Keratinocyte (primary cell): ENCODE data around the gene PRPF8. TPM values are rescaled to one million over a fixed set of nuclear protein-coding genes. Genes with fewer than 3 reads are reported as not detected.

Experiments used
- DNase-seq: peaks from one replicate; pipeline ENCODE4 v3.0.0-alpha.2; 2011; ENCODE audit warnings: low read depth, missing footprints, low spot score
- FAIRE-seq: peaks from 2 replicates; lab custom pipeline; 2011; peaks lifted over from hg19 to GRCh38; lab: Jason Lieb, UNC
- H2AFZ ChIP-seq: 2 replicates; pipeline ENCODE4 v1.6.0; 2012; ENCODE audit warnings: low read length, control low read depth, inconsistent platforms; ENCODE audit not compliant: control insufficient read depth
- H3K27ac ChIP-seq: 2 replicates; pipeline ENCODE4 v1.5.1; 2011; ENCODE audit warnings: low read length; ENCODE audit not compliant: control insufficient read depth, insufficient read depth
- H3K27me3 ChIP-seq: 3 replicates; pipeline ENCODE4 v1.6.0; 2011; ENCODE audit warnings: low read length; ENCODE audit not compliant: control insufficient read depth, insufficient read depth; ENCODE audit errors: extremely low read depth
- H3K36me3 ChIP-seq, 2 experiments: 2 replicates in 1 of 2; 3 replicates in 1 of 2; pipeline ENCODE4 v1.5.1; 2011; ENCODE audit warnings: low read length in 2 of 2, mild to moderate bottlenecking in 1 of 2; ENCODE audit not compliant: control insufficient read depth in 2 of 2, insufficient read depth in 2 of 2; ENCODE audit errors: extremely low read depth in 1 of 2
- H3K4me1 ChIP-seq: 3 replicates; pipeline ENCODE4 v1.5.1; 2011; ENCODE audit warnings: low read length; ENCODE audit not compliant: control insufficient read depth, insufficient read depth; ENCODE audit errors: extremely low read depth
- H3K4me2 ChIP-seq: 3 replicates; pipeline ENCODE4 v1.6.0; 2011; ENCODE audit warnings: low read depth, low read length; ENCODE audit not compliant: control insufficient read depth, insufficient read depth; ENCODE audit errors: extremely low read depth
- H3K4me3 ChIP-seq, 3 experiments: fragments of 200-600 bp in 1 of 3; sonication (generic) in 1 of 3; 2 replicates in 2 of 3; 3 replicates in 1 of 3; pipeline ENCODE4 v1.5.1; 2011 to 2016; ENCODE audit warnings: low read length in 3 of 3, mild to moderate bottlenecking in 3 of 3, control low read depth in 2 of 3, inconsistent platforms in 1 of 3, low read depth in 1 of 3, mixed read lengths in 1 of 3, mixed run types in 1 of 3, moderate library complexity in 1 of 3; ENCODE audit not compliant: control insufficient read depth in 2 of 3, insufficient read depth in 2 of 3; ENCODE audit errors: extremely low read depth in 1 of 3
- H3K79me2 ChIP-seq: 2 replicates; pipeline ENCODE4 v1.6.0; 2012; ENCODE audit warnings: low read length; ENCODE audit not compliant: control insufficient read depth, insufficient read depth
- H3K9ac ChIP-seq: 3 replicates; pipeline ENCODE4 v1.6.0; 2011; ENCODE audit warnings: low read length; ENCODE audit not compliant: control insufficient read depth, insufficient read depth; ENCODE audit errors: extremely low read depth
- H3K9me1 ChIP-seq: 3 replicates; pipeline ENCODE4 v1.6.0; 2011; ENCODE audit warnings: low read length; ENCODE audit not compliant: control insufficient read depth, insufficient read depth; ENCODE audit errors: extremely low read depth
- H3K9me3 ChIP-seq: 2 replicates; pipeline ENCODE4 v1.5.1; 2012; ENCODE audit warnings: low read depth, low read length; ENCODE audit not compliant: control insufficient read depth
- H4K20me1 ChIP-seq: 3 replicates; pipeline ENCODE4 v1.6.0; 2011; ENCODE audit warnings: low read length; ENCODE audit not compliant: control insufficient read depth, insufficient read depth; ENCODE audit errors: extremely low read depth
- EZH2 ChIP-seq: IDR thresholded peaks from one replicate; pipeline ENCODE4 v1.6.1; 2012; ENCODE audit warnings: inconsistent platforms, mild to moderate bottlenecking, low read length, moderate library complexity
- dilution Hi-C: fragments of 300-500 bp; cut with MboI; formaldehyde crosslinking; loops from one replicate; pipeline ENCODE4 v1.7.0; 2020; ENCODE audit warnings: low sequenced_read_pairs; ENCODE audit not compliant: extremely low pct_ligation_motif_present
- polyA plus RNA-seq, 5 experiments: library from polyadenylated mRNA; depleted of rRNA in 3 of 5; stranded (reverse) in 3 of 5; stranded (forward) in 1 of 5; unstranded in 1 of 5; fragments of >200 nt; gene quantifications; 1 replicate in 1 of 5; 2 replicates in 3 of 5; 3 replicates in 1 of 5; pipeline versions ENCODE4 v1.2.1 to v1.2.3, GENCODE V29; 2011 to 2012; ENCODE audit warnings: missing spikeins in 2 of 5, low read depth in 1 of 5, low replicate concordance in 1 of 5
- TF ChIP-seq, protein P1 (sequence below), 3 experiments: IDR thresholded peaks in 1 of 3; conservative IDR thresholded peaks in 1 of 3; optimal IDR thresholded peaks in 1 of 3; 2 replicates in 2 of 3; 3 replicates in 1 of 3; pipeline versions ENCODE3 to v1.5.1; 2011; ENCODE audit warnings: low read length in 3 of 3, mild to moderate bottlenecking in 3 of 3, moderate library complexity in 2 of 3, control low read depth in 1 of 3, inconsistent platforms in 1 of 3; ENCODE audit not compliant: insufficient read depth in 2 of 3; ENCODE audit errors: extremely low read depth in 1 of 3

The PRPF8 gene
- polyA plus RNA-seq, 1 donor (not counting 4 experiments of a cell fraction or from before 2014, with no cell fraction given): 97.5 TPM

DNA sequence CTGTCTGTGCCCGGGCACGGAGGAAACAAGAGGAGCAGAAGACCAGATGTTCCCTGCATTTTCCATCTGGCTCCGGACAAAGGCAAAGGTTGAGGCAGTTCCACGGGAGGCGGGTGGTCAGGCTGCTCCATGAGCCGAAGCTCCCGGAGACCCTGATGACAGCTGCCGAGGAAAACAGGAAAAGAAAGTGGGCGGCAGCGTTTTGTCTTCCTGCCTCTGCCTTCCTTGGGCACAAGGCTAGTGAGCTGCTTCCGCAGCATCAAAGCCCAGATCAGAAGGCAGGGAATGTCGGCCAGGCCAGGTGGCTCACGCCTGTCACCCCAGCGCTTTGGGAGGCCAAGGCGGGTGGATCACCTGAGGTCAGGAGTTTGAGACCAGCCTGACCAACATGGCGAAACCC is 72.3 kb downstream of the PRPF8 start:
- Histone ChIP-seq H3K79me2 (no peaks in the 10 kb centered on the region), H3K4me2 (no peak overlapping the region), H2AFZ (no peak overlapping the region), H3K27me3 (no peaks in the 10 kb centered on the region), H3K4me3 (no peak overlapping the region), H4K20me1 (no peaks in the 10 kb centered on the region), H3K27ac (no peak overlapping the region), H3K9me3 (no peaks in the 10 kb centered on the region), H3K9ac (no peak overlapping the region), H3K36me3 (peaks cover 0 to 8% of the 10 kb centered on the region in 2 experiments), H3K4me1 (peaks cover 15% of the 10 kb centered on the region), H3K9me1 (no peaks in the 10 kb centered on the region)
- TF ChIP-seq EZH2: no peak
- TF ChIP-seq, protein P1, sequence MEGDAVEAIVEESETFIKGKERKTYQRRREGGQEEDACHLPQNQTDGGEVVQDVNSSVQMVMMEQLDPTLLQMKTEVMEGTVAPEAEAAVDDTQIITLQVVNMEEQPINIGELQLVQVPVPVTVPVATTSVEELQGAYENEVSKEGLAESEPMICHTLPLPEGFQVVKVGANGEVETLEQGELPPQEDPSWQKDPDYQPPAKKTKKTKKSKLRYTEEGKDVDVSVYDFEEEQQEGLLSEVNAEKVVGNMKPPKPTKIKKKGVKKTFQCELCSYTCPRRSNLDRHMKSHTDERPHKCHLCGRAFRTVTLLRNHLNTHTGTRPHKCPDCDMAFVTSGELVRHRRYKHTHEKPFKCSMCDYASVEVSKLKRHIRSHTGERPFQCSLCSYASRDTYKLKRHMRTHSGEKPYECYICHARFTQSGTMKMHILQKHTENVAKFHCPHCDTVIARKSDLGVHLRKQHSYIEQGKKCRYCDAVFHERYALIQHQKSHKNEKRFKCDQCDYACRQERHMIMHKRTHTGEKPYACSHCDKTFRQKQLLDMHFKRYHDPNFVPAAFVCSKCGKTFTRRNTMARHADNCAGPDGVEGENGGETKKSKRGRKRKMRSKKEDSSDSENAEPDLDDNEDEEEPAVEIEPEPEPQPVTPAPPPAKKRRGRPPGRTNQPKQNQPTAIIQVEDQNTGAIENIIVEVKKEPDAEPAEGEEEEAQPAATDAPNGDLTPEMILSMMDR (optimal IDR thresholded peaks at IDR 0.05 in 1 of 3, IDR thresholded peaks at IDR 0.05 in 1 of 3, conservative IDR thresholded peaks at IDR 0.05 in 1 of 3; ENCODE audit: extremely low read depth in 1 of 3, insufficient read depth in 2 of 3, low read length in 3 of 3): no peak
- dilution Hi-C loops: no loop called here
- DNase-seq: no peak
- no peak for FAIRE-seq

DNA sequence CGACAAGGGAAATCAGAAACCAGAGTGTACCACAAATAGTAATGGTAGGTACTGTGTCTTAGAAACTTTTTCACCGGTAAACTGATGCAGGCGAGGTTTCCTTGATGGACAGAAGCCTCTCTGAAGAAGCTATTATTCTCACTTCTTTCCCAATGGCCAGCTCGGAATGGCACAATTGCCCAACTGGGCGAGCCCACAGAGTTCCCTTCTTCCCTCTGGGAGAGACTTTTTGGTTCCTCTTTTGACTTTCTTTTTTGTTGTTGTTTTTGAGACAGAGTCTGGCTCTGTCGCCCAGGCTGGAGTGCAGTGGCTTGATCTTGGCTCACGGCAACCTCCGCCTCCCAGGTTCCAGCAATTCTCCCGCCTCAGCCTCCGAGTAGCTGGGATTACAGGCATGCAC is 73.0 kb downstream of the PRPF8 start:
- Histone ChIP-seq H3K9ac (no peak overlapping the region), H3K27ac (no peak overlapping the region), H3K4me3 (no peak overlapping the region), H3K36me3 (peaks cover 0 to 8% of the 10 kb centered on the region in 2 experiments), H4K20me1 (no peaks in the 10 kb centered on the region), H3K79me2 (no peaks in the 10 kb centered on the region), H3K4me2 (no peak overlapping the region), H3K4me1 (peaks cover 13% of the 10 kb centered on the region), H3K9me3 (no peaks in the 10 kb centered on the region), H3K9me1 (no peaks in the 10 kb centered on the region), H2AFZ (no peak overlapping the region), H3K27me3 (no peaks in the 10 kb centered on the region)
- TF ChIP-seq, protein P1 (optimal IDR thresholded peaks at IDR 0.05 in 1 of 3, IDR thresholded peaks at IDR 0.05 in 1 of 3, conservative IDR thresholded peaks at IDR 0.05 in 1 of 3; ENCODE audit: extremely low read depth in 1 of 3, insufficient read depth in 2 of 3, low read length in 3 of 3): no peak
- TF ChIP-seq EZH2: no peak
- DNase-seq (no peak), FAIRE-seq (no peak)
- dilution Hi-C loops: no loop called here
